NCI-H226 (cell line): ENCODE results near the gene PLA2G15.

Experiments used
- DNase-seq: peaks from one replicate; pipeline ENCODE4 v3.0.0-alpha.2; 2015

The PLA2G15 gene

GRCh38 chr16:68255712-68256111 lies 10.5 kb downstream of the PLA2G15 start:
- no peak for DNase-seq

GRCh38 chr16:68257251-68257905 lies 12.2 kb downstream of the PLA2G15 start:
- DNase-seq, result no peak

- DNase-seq, result peak; percentile 80
Measured at GRCh38 chr16:68257906-68258800, 13.0 kb downstream of the PLA2G15 start.

- DNase-seq, result no peak
Measured at GRCh38 chr16:68259007-68259825, 14.0 kb downstream of the PLA2G15 start.

GRCh38 chr16:68263559-68264127 lies 18.5 kb downstream of the PLA2G15 start:
- no peak for DNase-seq

GRCh38 chr16:68264128-68265077 lies 19.2 kb downstream of the PLA2G15 start, which contains the start of gene SLC7A6:
Gene SLC7A6 (plus strand): TSS chr16:68264526. CDS start chr16:68274727, 10,201 bp downstream.
- DNase-seq, result peak; percentile 80

- peak; percentile 80 for DNase-seq
Measured at GRCh38 chr16:68265078-68265920, 20.1 kb downstream of the PLA2G15 start.

- no peak for DNase-seq
Measured at GRCh38 chr16:68267612-68268405, 22.6 kb downstream of the PLA2G15 start.

GRCh38 chr16:68269793-68270192 lies 24.6 kb downstream of the PLA2G15 start:
- DNase-seq, result no peak

GRCh38 chr16:68270353-68270752 lies 25.2 kb downstream of the PLA2G15 start:
- DNase-seq, result no peak

- no peak for DNase-seq
Measured at GRCh38 chr16:68272507-68273209, 27.5 kb downstream of the PLA2G15 start.

- DNase-seq, result no peak
Measured at GRCh38 chr16:68273459-68273858, 28.3 kb downstream of the PLA2G15 start.

GRCh38 chr16:68273896-68274295 lies 28.7 kb downstream of the PLA2G15 start:
- DNase-seq, result no peak

- DNase-seq, result no peak
Measured at GRCh38 chr16:68274441-68274840, 29.3 kb downstream of the PLA2G15 start.

GRCh38 chr16:68275611-68276191 lies 30.5 kb downstream of the PLA2G15 start:
- DNase-seq, result no peak

- no peak for DNase-seq
Measured at GRCh38 chr16:68276223-68276622, 31.1 kb downstream of the PLA2G15 start.

GRCh38 chr16:68279726-68280558 lies 34.8 kb downstream of the PLA2G15 start:
- no peak for DNase-seq
